Activated CD4-positive, alpha-beta T cell treated with anti-CD3 and anti-CD28 coated beads, Interleukin-2, amount 10 ng/mL, durations not matched to agents 7 days and 5 days (primary cell): ENCODE measurements around the gene FRS2. TPM values are rescaled to one million over a fixed set of nuclear protein-coding genes. Genes with fewer than 3 reads are reported as not detected.

Source experiments
- CTCF ChIA-PET: fragments of 350-600 bp; sonication (Branson Sonifier 250); formaldehyde crosslinking; loops from one replicate; lab custom pipeline; 2021; ENCODE audit warnings: antibody characterized with exemption; lab: Charles Lee
- POLR2A ChIA-PET: fragments of 350-600 bp; sonication (Branson Sonifier 250); formaldehyde crosslinking; loops from one replicate; lab custom pipeline; 2021; ENCODE audit warnings: antibody characterized with exemption; lab: Charles Lee
- DNase-seq: peaks from one replicate; pipeline ENCODE4 v3.0.0-alpha.2; 2020
- H3K27ac Mint-ChIP-seq: one replicate; pipeline ENCODE4 v1.8.0; 2021; ENCODE audit warnings: mild to moderate bottlenecking, moderate library complexity, mixed read lengths
- H3K27me3 Mint-ChIP-seq: one replicate; pipeline ENCODE4 v1.8.0; 2021; ENCODE audit warnings: mixed read lengths
- H3K36me3 Mint-ChIP-seq: one replicate; pipeline ENCODE4 v1.8.0; 2021; ENCODE audit warnings: low read depth, mixed read lengths
- H3K4me1 Mint-ChIP-seq: one replicate; pipeline ENCODE4 v1.8.0; 2021; ENCODE audit warnings: mixed read lengths
- H3K4me3 Mint-ChIP-seq: one replicate; pipeline ENCODE4 v1.8.0; 2021; ENCODE audit warnings: mild to moderate bottlenecking, moderate library complexity, mixed read lengths
- H3K9me3 Mint-ChIP-seq: one replicate; pipeline ENCODE4 v1.8.0; 2021; ENCODE audit warnings: mixed read lengths
- total RNA-seq, 2 experiments: library from RNA; stranded (reverse); gene quantifications; one replicate each; pipeline ENCODE4 v1.2.3, GENCODE V29; 2021

The FRS2 gene
- total RNA-seq, 2 experiments from 2014 or later, result 14.6 to 18.4 TPM

DNA sequence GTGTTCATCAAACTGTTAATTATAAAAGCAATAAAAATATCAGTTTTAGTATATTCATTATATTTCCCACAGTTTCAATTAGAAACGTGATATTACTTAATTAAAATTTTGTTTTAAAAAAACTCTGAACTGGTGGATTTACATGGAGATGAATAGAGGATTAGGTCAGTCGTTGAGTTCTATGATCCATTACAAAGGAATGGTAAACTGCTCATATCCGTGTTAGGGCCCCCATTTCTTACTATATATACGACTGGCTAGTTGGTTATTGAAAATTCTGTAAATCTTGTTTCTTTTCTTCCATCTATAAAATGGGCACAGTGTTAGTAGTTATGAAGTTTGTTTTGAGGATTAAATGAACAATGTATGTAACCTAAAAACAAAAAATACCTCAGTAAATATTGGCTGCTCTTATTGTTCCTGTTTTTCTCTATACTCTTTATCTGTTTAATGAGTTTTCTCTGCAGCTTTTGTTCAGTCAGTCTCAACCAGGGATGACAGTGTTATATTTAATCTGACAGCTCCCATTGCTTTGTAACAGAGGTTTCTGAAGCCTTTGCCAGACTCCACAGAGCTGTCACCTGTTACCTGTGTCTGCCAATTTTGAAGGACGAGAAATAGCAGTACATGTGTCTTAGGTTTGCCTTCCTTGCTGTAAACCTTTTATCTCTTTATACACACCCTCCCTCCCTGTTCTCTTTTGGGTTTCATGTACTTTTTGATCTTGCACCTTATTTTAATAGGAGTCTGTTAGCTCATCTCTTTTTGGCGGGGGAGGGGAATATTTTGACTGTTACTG is 41.5 kb downstream of the FRS2 start:
- no peak for DNase-seq
- no peaks in the 10 kb centered on the region for H3K9me3 Mint-ChIP-seq
- CTCF ChIA-PET, result no interaction called here
- peaks cover 20% of the 10 kb centered on the region for H3K4me1 Mint-ChIP-seq
- no peak overlapping the region for H3K4me3 Mint-ChIP-seq
- H3K27ac Mint-ChIP-seq, result no peak overlapping the region
- H3K36me3 Mint-ChIP-seq, result peaks cover 2% of the 10 kb centered on the region
- POLR2A ChIA-PET, result no interaction called here
- H3K27me3 Mint-ChIP-seq, result no peaks in the 10 kb centered on the region

- POLR2A ChIA-PET, result interaction anchor here (0.6 kb wide), 1 partner anchor 43 kb away, joined by 3 read pairs; no protein-coding TSS in a partner anchor
- Mint-ChIP-seq H3K4me3 (no peak overlapping the region), H3K27me3 (no peaks in the 10 kb centered on the region), H3K36me3 (no peaks in the 10 kb centered on the region), H3K9me3 (no peaks in the 10 kb centered on the region), H3K27ac (no peak overlapping the region), H3K4me1 (peaks cover 20% of the 10 kb centered on the region)
- DNase-seq, result no peak
- CTCF ChIA-PET, result no interaction called here
Measured at GRCh38 chr12:69512820-69513219, 42.6 kb downstream of the FRS2 start.

GRCh38 chr12:69513297-69513696 is 43.1 kb downstream of the FRS2 start:
- H3K9me3 Mint-ChIP-seq, result no peaks in the 10 kb centered on the region
- no peak overlapping the region for H3K4me3 Mint-ChIP-seq
- peaks cover 22% of the 10 kb centered on the region for H3K4me1 Mint-ChIP-seq
- DNase-seq, result no peak
- H3K27me3 Mint-ChIP-seq, result no peaks in the 10 kb centered on the region
- no peak overlapping the region for H3K27ac Mint-ChIP-seq
- H3K36me3 Mint-ChIP-seq, result no peaks in the 10 kb centered on the region
- POLR2A ChIA-PET, result interaction anchor here (0.6 kb wide), 1 partner anchor 42 kb away, joined by 3 read pairs; no protein-coding TSS in a partner anchor
- CTCF ChIA-PET, result no interaction called here

DNA sequence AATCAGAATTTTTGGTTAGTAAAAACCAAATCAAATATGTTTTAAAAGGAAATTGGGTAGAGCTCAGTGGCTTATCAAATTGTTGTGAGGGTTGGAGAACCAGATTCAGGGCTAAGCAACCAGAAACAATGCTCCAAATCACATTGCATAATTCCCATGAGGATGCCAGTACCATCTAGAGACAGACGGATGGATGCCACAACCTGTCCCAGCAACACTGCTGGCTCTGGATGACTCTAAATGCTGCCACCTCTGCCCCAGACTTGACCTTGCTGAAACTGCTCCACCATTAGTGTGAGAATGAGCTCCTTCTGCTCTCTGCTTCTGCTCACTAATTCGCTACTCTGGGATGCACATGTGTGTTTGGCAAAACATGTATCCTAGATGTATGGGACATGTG is 43.9 kb downstream of the FRS2 start:
- no peak overlapping the region for H3K4me3 Mint-ChIP-seq
- peaks cover 22% of the 10 kb centered on the region for H3K4me1 Mint-ChIP-seq
- H3K36me3 Mint-ChIP-seq, result peaks cover 2% of the 10 kb centered on the region
- ChIA-PET POLR2A (no interaction called here), CTCF (no interaction called here)
- H3K9me3 Mint-ChIP-seq, result no peaks in the 10 kb centered on the region
- no peak overlapping the region for H3K27ac Mint-ChIP-seq
- no peaks in the 10 kb centered on the region for H3K27me3 Mint-ChIP-seq
- no peak for DNase-seq

- no peak overlapping the region for H3K27ac Mint-ChIP-seq
- no peak for DNase-seq
- H3K4me1 Mint-ChIP-seq, result peaks cover 21% of the 10 kb centered on the region
- ChIA-PET POLR2A (no interaction called here), CTCF (interaction anchor here (1.0 kb wide), 1 partner anchor 224 kb away, joined by 4 read pairs; no protein-coding TSS in a partner anchor)
- no peak overlapping the region for H3K4me3 Mint-ChIP-seq
- H3K27me3 Mint-ChIP-seq, result no peaks in the 10 kb centered on the region
- peaks cover under 1% of the 10 kb centered on the region for H3K9me3 Mint-ChIP-seq
- peaks cover 3% of the 10 kb centered on the region for H3K36me3 Mint-ChIP-seq
Measured at GRCh38 chr12:69514845-69515244, 44.7 kb downstream of the FRS2 start.

GRCh38 chr12:69515394-69515930 is 45.3 kb downstream of the FRS2 start:
- peaks cover 4% of the 10 kb centered on the region for H3K9me3 Mint-ChIP-seq
- peaks cover 4% of the 10 kb centered on the region for H3K36me3 Mint-ChIP-seq
- peaks cover 21% of the 10 kb centered on the region for H3K4me1 Mint-ChIP-seq
- CTCF ChIA-PET, result interaction anchor here (1.0 kb wide), 1 partner anchor 225 kb away, joined by 4 read pairs; no protein-coding TSS in a partner anchor
- POLR2A ChIA-PET, result no interaction called here
- no peak overlapping the region for H3K4me3 Mint-ChIP-seq
- H3K27me3 Mint-ChIP-seq, result no peaks in the 10 kb centered on the region
- DNase-seq, result no peak
- H3K27ac Mint-ChIP-seq, result no peak overlapping the region

DNA sequence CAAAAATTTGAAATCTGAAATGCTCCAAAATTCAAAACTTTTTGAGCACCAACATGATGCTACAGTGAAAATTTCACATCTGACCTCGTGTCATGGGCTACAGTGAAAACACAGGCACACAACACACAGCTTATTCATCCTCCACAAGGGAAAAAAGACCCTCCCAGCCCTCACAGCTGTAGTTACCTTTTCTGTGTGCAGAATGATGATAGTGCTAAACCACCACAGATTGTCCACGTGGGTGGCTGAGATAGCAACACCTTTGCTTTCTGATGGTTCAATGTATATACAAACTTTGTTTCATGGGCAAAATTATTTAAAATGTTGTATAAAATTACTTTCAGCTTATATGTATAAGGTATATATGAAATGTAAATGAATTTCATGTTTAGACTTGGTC is 46.8 kb downstream of the FRS2 start:
- POLR2A ChIA-PET, result no interaction called here
- CTCF ChIA-PET, result no interaction called here
- H3K36me3 Mint-ChIP-seq, result peaks cover 7% of the 10 kb centered on the region
- no peak overlapping the region for H3K27ac Mint-ChIP-seq
- no peak for DNase-seq
- H3K4me1 Mint-ChIP-seq, result peaks cover 21% of the 10 kb centered on the region
- no peak overlapping the region for H3K4me3 Mint-ChIP-seq
- peaks cover 13% of the 10 kb centered on the region for H3K9me3 Mint-ChIP-seq
- no peaks in the 10 kb centered on the region for H3K27me3 Mint-ChIP-seq

DNA sequence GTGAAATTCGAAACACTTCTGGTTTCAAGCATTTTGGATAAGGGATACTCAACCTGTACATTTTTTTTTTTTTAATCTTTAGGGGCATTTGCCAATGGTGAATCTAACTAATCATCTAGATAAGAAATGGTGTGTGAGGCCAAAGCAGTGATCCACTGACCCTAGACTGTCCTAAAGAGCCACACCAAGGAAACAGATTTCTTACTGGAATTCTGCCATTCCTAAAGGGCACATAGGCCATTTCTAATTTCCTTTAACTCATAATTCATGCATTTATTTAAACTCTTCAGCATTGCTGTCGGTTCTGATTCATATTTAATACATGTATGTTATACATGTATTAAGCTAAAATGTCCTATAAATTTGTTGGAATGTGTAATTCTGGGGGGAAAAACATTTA is 47.2 kb downstream of the FRS2 start:
- H3K4me3 Mint-ChIP-seq, result no peak overlapping the region
- H3K27ac Mint-ChIP-seq, result no peak overlapping the region
- no peak for DNase-seq
- peaks cover 18% of the 10 kb centered on the region for H3K9me3 Mint-ChIP-seq
- ChIA-PET POLR2A (no interaction called here), CTCF (no interaction called here)
- H3K4me1 Mint-ChIP-seq, result peaks cover 20% of the 10 kb centered on the region
- peaks cover 12% of the 10 kb centered on the region for H3K36me3 Mint-ChIP-seq
- H3K27me3 Mint-ChIP-seq, result no peaks in the 10 kb centered on the region

DNA sequence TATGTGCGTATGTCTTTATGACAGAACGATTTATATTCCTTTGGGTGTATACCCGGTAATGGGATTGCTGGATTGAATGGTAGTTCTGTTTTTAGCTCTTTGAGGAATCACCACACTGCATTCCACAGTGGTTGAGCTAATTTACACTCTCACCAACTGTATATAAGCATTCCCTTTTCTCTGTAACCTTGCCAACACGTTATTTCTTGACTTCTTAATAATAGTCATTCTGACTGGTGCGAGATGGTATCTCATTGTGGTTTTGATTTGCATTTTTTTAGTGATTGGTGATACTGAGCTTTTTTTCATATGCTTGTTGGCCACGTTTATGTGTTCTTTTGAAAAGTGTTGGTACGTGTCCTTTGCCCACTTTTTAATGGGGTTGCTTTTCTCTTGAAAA is 49.7 kb downstream of the FRS2 start:
- H3K9me3 Mint-ChIP-seq, result peaks cover 32% of the 10 kb centered on the region
- no peaks in the 10 kb centered on the region for H3K27me3 Mint-ChIP-seq
- DNase-seq, result no peak
- ChIA-PET CTCF (no interaction called here), POLR2A (no interaction called here)
- H3K27ac Mint-ChIP-seq, result no peak overlapping the region
- peaks cover 14% of the 10 kb centered on the region for H3K4me1 Mint-ChIP-seq
- no peak overlapping the region for H3K4me3 Mint-ChIP-seq
- peaks cover 20% of the 10 kb centered on the region for H3K36me3 Mint-ChIP-seq

DNA sequence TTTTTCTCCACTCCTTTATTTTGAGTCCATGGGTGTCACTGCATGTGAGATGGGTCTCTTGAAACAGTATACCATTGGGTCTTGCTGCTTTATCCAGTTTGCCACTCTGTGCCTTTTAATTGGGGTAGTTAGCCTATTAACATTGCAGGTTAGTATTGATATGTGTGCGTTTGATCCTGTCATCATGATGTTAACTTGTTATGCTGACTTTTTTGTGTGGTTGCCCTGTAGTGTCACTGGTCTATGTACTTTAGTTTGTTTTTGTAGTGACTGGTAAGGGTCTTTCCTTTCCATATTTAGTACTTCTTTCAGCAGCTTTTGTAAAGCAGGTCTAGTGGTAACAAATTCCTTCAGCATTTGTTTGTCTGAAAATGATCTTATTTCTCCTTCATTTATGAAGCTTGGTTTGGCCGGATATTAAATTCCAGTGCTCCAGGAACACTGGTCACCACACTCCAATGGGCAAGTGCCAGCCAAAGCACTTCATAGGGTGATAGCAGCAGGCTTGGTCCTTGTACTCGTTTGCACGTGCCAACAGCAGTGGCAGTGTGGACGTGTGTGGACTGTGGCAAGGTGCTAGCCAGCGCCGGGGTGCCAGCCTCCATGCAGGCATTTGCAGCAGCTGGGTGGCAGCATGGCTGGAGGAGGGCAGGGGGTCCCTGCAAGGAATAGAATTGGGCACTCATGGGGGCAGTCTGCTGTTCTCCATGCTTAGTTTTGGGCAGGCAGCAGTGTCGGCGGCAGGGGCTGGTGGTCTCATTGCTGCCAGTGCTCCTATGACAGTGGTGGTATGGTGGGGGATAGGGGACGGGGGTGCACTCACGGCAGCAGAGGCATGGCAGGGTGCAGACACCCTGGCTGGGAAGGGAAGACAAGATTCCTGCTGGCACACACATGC is 53.5 kb downstream of the FRS2 start:
- Mint-ChIP-seq H3K9me3 (peaks cover 32% of the 10 kb centered on the region), H3K4me3 (no peak overlapping the region), H3K27me3 (no peaks in the 10 kb centered on the region), H3K4me1 (peaks cover 13% of the 10 kb centered on the region), H3K36me3 (peaks cover 20% of the 10 kb centered on the region), H3K27ac (no peak overlapping the region)
- ChIA-PET CTCF (no interaction called here), POLR2A (no interaction called here)
- no peak for DNase-seq

DNA sequence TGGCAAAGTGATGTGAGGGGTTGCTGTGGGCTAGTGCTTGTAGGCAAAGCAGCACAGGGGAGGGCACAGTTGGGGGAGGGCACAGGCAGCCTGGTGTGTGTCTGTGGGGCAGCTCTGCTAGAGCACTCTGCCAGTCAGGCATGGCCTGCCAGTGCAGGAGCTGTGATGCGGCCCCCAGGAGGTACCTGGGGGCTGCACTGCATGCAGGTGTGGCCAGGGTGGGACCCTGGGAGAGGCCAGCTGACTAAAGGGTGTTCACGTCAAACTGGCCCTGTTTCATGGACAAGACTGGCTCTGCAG is 54.1 kb downstream of the FRS2 start:
- H3K9me3 Mint-ChIP-seq, result peaks cover 32% of the 10 kb centered on the region
- peaks cover 17% of the 10 kb centered on the region for H3K36me3 Mint-ChIP-seq
- ChIA-PET POLR2A (no interaction called here), CTCF (no interaction called here)
- no peak for DNase-seq
- H3K4me1 Mint-ChIP-seq, result peaks cover 11% of the 10 kb centered on the region
- no peak overlapping the region for H3K27ac Mint-ChIP-seq
- H3K4me3 Mint-ChIP-seq, result no peak overlapping the region
- H3K27me3 Mint-ChIP-seq, result no peaks in the 10 kb centered on the region

GRCh38 chr12:69524755-69525469 is 54.7 kb downstream of the FRS2 start:
- Mint-ChIP-seq H3K9me3 (peaks cover 31% of the 10 kb centered on the region), H3K36me3 (peaks cover 17% of the 10 kb centered on the region), H3K27me3 (no peaks in the 10 kb centered on the region), H3K27ac (peak overlapping the region; percentile 10), H3K4me1 (peaks cover 11% of the 10 kb centered on the region), H3K4me3 (no peak overlapping the region)
- ChIA-PET CTCF (no interaction called here), POLR2A (no interaction called here)
- DNase-seq, result no peak
